ENCODE results near the gene SCAANT1.
A peak's percentile ranks its signal among the peaks of the same experiment; 100 is the strongest.

The SCAANT1 gene

DNA sequence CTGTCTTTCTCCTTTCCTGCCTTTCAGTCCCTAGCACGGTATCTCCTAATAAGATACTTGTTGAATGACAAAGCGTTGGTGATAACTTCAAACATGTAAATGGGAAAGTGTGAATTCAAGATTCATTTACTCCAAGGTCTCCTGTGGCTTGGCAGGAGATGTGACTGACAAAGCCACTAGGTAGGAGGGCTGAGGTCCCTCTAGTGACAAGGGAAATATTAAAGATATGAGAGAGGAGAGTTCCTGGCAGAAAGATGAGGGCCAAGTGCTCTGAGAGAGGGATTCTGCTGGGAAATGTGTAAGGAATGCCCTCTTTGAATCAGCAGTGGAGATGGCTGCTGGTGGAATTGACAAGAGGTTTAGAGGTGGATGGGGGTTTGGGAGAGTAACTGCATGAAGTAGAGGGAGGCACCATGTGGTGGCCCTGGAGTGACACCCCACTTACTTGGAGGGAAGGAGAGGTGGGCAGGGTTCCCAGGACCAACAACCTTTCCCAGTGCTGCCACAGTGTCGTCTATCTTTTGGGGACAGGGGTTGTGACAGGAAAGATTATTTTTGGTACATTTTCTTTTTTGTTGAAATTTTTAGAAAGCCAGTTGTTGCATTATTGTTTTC lies 43.0 kb upstream of the SCAANT1 start:
- CTCF ChIA-PET = no interaction called here
- TF ChIP-seq CTCF (IDR thresholded peaks at IDR 0.05; ENCODE audit: insufficient read depth, low read length, missing control alignments) = no peak
- no peak for DNase-seq (ENCODE audit: low read depth, low spot score)
- no peak overlapping the region for H3K4me3 ChIP-seq (ENCODE audit: low read depth, low read length)
- POLR2A ChIA-PET = no interaction called here

DNA sequence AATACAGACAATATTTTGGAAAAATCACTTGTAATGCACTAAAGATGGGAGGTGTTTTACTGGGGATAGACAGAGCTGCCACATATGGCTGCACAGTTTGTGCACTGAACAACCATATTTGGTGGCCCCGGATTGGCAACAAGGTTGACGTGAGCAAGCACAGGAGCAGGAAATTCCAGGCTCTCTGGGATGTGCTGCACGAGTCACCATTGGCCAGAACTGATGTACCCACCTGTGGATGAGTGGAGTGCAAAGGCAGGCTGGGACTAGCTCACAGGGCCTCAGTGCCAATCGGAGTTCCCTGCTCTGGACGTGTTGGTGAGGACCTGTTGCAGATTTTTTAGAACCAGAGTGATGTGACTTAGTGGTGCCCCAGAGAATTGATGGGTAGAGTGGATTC lies 42.0 kb upstream of the SCAANT1 start:
- CTCF ChIA-PET = interaction anchor here (1.4 kb wide), 1 partner anchor 22 kb away, joined by 3 read pairs; no protein-coding TSS in a partner anchor
- H3K4me3 ChIP-seq (ENCODE audit: low read depth, low read length) = no peak overlapping the region
- no peak for DNase-seq (ENCODE audit: low read depth, low spot score)
- TF ChIP-seq CTCF (IDR thresholded peaks at IDR 0.05; ENCODE audit: insufficient read depth, low read length, missing control alignments) = no peak
- POLR2A ChIA-PET = no interaction called here

DNA sequence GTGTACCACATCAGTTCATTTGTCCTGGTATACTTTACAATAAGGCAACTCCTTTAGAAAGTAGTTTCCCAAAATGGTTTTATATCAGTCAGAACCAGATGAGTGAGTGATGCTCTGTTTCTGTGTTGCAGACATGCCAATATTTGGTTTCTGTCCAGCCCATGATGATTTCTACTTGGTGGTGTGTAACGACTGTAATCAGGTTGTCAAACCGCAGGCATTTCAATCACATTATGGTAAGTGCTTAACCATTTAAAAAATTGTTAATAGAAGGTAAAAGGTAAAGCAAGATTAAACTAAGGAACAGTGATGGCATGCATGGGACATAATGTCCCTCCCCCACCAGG lies 40.0 kb upstream of the SCAANT1 start:
- ChIA-PET CTCF (no interaction called here), POLR2A (no interaction called here)
- no peak for TF ChIP-seq CTCF (IDR thresholded peaks at IDR 0.05; ENCODE audit: insufficient read depth, low read length, missing control alignments)
- H3K4me3 ChIP-seq (ENCODE audit: low read depth, low read length) = no peak overlapping the region
- no peak for DNase-seq (ENCODE audit: low read depth, low spot score)

- no peak for DNase-seq (ENCODE audit: low read depth, low spot score)
- no peak overlapping the region for H3K4me3 ChIP-seq (ENCODE audit: low read depth, low read length)
- CTCF ChIA-PET = interaction anchor here (1.2 to 1.5 kb wide), 4 partner anchors 10 to 70 kb away, joined by 3 to 15 read pairs (median 6); no protein-coding TSS in a partner anchor
- POLR2A ChIA-PET = no interaction called here
- no peak for TF ChIP-seq CTCF (IDR thresholded peaks at IDR 0.05; ENCODE audit: insufficient read depth, low read length, missing control alignments)
These were observed 39.5 kb upstream of the SCAANT1 start for GRCh38 chr3:63951492-63952247.

DNA sequence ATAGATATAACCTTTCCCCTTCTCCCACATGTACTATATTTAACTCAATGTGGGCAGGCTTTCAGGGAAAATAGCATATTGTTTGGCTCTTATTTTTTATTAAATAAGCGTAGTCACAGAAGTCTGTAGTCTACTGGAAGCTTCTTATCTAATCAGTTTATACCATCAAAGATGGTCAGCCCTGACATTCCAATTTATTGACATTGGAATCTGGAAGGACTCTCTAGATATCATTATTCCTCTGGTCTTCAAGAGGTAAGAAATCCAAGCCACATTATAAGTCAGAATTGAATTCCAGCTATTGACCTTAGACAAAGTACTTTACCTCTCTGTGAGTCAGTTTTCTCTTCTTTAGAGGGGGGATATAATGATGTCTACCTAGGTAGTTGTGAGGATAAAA lies 38.5 kb upstream of the SCAANT1 start:
- ChIA-PET POLR2A (no interaction called here), CTCF (interaction anchor here (1.2 to 1.5 kb wide), 4 partner anchors 11 to 71 kb away, joined by 3 to 15 read pairs (median 6); no protein-coding TSS in a partner anchor)
- DNase-seq (ENCODE audit: low read depth, low spot score) = no peak
- no peak overlapping the region for H3K4me3 ChIP-seq (ENCODE audit: low read depth, low read length)
- TF ChIP-seq CTCF (IDR thresholded peaks at IDR 0.05; ENCODE audit: insufficient read depth, low read length, missing control alignments) = no peak

DNA sequence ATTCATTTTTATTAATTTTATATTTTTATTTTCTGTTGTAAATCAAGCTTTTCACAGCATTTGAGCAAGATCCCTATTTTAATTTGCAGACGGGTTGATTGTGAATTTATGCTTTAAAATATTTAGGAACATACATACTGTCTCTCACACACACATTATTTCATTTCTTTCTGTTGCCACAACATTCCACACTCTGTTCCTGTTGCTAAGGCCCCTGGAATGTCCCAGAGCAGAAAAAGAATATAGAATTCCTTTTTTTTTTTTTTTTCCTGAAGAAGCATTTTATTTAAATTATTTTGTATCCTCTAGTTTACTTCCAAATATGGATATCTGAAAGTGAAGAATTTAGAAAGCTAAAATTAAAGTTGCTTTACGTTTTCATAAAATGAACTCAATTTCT lies 36.8 kb upstream of the SCAANT1 start:
- DNase-seq (ENCODE audit: low read depth, low spot score) = peak; percentile 58
- no peak for TF ChIP-seq CTCF (IDR thresholded peaks at IDR 0.05; ENCODE audit: insufficient read depth, low read length, missing control alignments)
- POLR2A ChIA-PET = no interaction called here

More for the DNA sequence above, 36.8 kb upstream of the SCAANT1 start:
- no peak overlapping the region for H3K4me3 ChIP-seq (ENCODE audit: low read depth, low read length)
- CTCF ChIA-PET = interaction anchor here (0.7 to 6.9 kb wide), 4 partner anchors 8 to 1720 kb away, joined by 3 to 39 read pairs (median 3); no protein-coding TSS in a partner anchor

All from AG04449 (cell line).